HK-2 (cell line): ENCODE measurements around the gene DCDC1.

Experiments
- DNase-seq: peaks from one replicate; pipeline ENCODE4 v3.0.0-alpha.2; 2018; ENCODE audit not compliant: unreplicated experiment

DCDC1 gene

GRCh38 chr11:31237819-31238760, 131.4 kb downstream of the DCDC1 start:
- no peak for DNase-seq

DNA sequence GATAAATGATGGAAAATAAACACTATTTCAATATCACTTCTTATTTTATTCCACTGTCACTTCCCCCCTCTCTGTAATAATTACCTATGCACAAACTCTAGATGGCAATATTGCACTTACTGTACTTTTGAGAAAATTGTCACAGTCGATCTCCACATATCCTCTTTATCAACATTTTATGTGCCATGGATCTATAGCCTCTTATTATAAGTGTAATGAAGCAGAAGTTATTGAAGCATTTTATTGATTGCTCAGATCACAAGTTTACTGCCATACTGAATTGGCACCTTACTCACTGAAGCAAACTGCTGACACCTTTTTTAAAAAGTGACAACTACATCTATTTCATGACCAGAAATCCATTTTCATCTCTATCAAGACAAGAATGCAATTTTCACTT, 133.4 kb downstream of the DCDC1 start:
- DNase-seq: no peak

DNA sequence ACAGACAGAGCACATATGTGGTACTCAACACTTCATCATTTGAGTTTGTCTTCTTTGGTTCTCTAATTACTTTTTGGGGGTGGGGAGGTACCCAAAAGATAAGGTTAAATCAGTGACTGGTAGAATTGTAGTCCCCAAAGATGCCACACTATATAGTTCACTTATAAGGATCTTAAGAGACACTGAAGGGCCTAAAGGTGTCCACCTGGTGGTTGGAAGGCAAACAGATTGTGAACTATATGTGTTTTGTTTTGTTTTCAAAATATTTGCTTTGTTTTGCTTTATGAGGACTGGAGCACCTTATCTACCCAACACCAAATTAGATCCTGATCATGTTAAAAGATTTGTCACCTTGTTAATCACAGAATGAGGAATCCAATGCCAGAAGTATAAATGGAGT, 136.1 kb downstream of the DCDC1 start:
- DNase-seq: no peak

DNA sequence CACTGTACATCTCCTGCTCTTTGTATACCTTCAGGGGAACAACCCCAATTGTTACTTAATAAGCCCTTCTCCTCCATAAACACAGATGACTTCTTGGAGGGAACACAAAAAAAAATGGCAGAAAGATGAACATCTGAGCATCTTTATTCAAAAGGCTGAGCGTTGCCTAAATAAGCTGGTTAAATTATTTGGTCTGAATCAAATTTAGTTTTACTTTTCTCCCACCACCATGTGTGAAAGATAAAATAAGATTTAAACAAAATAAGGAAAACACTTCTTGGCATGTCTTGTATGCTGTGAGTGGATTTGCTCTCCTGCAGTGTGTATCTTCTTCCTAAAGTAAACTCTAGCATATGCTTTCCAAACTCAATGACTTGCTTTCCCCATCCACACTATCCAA, 137.9 kb downstream of the DCDC1 start:
- DNase-seq: no peak

- no peak for DNase-seq
Measured at GRCh38 chr11:31218847-31219246, 150.7 kb downstream of the DCDC1 start.

GRCh38 chr11:31214372-31214771, 155.2 kb downstream of the DCDC1 start:
- DNase-seq: no peak

DNA sequence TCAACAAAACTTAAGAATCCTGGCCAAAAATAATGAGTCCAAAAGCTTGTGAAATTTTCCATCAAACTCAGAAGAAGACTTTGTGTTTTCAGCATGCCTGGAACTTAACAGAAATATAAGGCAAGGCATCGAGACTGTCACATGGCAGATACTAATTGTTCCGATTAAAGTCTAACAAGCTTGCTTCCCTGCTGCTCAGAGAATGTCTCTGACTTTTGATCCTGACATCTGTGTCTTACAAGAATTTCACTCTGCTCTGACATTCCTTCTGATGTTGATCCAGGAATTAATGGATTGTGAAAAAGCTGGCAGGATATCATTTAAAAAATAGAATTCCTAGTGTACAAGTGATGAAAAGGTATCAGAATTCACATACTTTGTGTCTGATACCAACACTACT, 170.2 kb downstream of the DCDC1 start:
- no peak for DNase-seq

DNA sequence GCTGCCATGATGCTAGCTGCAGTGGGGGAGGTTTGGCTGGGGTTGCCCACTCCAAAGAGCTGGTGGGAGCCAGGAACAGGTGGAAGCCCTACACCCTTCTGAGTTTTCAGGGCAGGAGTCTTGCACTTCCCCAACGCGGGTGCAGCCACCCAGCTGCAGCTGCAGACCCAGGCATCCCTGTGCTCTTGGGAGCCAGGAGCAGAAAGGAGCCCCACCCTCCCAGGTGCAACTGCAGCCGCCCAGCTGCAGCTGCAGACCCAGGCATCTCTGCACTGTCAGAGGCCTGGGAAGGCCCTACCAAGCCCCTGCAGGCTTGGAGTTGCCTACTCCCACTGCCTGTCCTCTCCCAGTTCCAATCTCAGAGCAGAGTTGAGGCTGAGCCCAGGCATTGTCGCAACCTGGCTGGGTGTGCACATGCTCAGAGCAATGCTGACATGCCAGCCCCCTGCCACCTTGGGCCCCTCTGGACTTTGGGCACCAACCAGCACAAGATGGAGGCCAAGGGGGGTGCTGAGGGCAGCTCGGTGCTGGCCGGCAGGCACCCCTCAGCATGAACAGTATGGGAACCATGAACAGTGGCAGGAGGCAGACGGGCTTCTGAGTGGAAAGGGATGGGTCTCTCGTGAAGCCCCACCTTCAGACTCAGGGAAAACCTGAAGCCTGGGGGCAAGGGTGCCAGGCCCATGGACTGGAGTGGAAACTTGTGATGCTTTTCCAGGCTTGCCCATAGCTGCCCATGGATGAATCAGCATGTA, 195.4 kb downstream of the DCDC1 start:
- DNase-seq: no peak

DNA sequence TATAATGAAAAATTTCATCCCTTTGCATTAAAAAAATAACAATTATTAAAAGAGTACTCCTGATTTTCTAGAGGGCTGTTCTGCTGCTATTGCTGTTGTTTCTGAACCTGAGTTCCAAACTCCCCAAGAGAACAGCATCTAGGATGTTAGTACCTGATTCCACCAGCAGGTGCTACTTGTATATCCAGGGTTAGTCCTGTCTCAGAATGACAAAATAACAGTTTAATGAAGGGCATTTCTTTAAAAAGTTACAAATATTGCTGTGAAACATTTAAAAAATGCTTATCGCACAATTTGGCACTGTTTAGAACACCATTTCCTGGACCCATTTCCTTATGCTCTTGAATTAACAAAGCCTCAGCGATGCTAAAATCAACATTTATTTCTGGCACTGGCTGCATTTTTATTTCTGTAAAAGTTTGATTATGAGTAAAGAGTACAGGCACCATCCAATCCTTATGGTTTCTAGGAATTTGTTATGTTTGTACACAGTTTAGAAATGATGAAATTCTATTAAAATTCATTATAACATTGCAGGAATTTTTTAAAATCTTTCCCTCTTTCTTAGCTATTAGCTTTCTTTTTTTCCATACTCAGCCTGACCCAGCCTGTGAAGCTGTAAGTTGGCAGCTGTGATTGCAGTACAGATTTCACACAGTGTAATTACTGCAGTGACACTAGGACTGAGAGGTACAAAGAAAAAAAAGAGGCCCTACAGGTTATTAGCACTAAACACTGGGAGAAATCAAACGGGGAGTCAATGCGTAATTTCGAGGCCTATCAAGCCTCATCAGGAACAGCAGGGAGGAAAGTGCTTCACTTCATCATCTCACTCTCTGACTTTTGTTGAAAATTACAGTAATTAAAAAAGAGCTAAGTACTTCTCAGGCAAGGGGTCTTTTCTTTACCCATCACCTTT, 208.8 kb downstream of the DCDC1 start:
- no peak for DNase-seq

DNA sequence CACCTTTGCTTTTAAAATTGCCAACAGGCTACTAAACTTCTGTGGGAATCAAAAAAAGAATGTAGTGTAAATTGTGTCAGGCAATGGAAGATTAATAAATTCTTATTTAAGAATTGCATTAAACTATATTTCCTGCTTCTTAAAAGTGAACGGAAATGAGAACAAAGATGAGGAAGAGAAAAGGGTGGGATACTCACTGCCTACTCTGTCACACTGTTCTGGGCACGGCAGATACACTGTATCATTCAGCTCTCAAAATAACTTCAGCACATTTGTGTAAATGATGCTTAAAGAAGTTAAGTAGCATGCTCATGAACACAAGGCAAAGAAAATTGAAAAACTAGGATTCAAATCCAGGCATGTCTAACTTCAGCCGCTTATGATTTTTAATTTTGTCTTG, 218.7 kb downstream of the DCDC1 start:
- no peak for DNase-seq

DNA sequence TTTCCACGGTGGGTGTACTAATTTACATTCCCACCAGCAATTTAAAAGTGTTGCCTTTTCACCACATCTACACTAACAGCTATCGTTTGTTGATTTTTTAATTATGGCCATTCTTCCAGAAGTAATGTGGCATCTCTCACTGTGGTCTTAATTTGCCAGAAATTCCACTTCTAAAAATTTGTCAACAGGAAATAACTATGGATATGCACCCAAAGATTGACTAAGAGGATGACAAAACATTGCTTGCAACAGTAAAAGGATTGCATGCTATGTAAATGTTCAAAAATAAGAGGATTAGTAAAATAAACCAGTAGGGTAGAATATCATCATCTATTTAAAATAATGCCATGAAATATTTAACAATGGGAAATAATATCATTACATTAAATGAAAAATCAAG, 219.5 kb downstream of the DCDC1 start:
- no peak for DNase-seq

GRCh38 chr11:31141789-31142188, 227.8 kb downstream of the DCDC1 start:
- no peak for DNase-seq

DNA sequence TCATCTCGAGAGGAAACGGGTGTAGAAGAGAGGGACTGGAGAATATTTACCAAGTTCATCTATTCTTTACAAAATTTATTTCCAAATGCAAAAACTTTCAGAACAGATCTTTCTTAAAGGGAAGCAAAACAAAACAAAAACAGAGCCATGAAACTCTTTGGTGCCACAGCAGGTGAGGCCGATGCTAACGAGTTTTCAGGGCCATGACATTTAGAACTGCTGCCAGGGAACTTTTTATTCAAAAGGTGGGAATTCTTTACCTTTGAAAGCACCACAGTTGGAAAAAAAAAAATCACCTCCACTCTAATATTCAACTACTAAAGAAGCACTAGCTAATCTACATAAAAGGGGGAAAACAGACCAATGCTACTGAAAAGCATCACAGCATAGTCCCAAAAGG, 230.1 kb downstream of the DCDC1 start:
- DNase-seq: no peak

GRCh38 chr11:31132531-31133421, 236.8 kb downstream of the DCDC1 start:
- no peak for DNase-seq

DNA sequence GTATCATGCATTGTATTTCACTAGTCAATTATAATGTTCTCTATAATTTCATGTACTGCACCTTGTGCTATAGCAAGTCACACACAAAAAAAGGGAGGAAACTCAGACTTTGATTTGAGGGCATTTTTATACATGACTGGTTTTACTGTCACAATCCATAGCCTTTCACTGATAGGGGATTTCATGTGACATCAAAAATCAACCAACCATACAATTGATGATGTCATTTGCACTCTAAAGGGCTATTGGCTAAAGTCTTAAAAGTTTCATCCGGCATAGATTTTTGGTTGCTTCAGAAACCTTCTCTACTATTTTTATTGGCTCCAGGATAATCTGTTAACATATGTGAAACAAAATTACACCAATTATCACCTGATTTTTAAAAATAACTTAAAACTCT, 237.8 kb downstream of the DCDC1 start:
- DNase-seq: no peak

- DNase-seq: no peak
Measured at GRCh38 chr11:31127290-31127689, 242.2 kb downstream of the DCDC1 start.

- no peak for DNase-seq
Measured at GRCh38 chr11:31120428-31120827, 249.1 kb downstream of the DCDC1 start.

- no peak for DNase-seq
Measured at GRCh38 chr11:31118566-31118965, 251.0 kb downstream of the DCDC1 start.

DNA sequence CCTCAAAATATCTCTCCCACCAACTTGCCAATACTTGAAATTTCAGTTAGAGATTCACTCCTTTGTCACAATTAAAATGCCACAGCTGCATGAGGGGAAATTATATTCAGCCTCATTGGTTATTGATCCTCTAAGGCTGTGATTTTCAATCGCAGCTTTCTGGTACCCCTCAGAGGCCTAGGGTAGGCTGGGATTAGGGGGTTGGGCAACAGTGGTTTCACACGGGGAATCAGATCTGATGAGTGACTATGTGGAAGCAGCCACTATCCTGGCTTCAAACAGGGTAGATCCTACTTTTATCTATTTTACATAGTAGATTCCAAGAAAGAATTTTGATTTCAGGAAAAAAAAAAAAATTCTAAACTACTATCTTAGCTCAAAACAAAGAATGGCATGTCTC, 252.5 kb downstream of the DCDC1 start:
- DNase-seq: no peak

DNA sequence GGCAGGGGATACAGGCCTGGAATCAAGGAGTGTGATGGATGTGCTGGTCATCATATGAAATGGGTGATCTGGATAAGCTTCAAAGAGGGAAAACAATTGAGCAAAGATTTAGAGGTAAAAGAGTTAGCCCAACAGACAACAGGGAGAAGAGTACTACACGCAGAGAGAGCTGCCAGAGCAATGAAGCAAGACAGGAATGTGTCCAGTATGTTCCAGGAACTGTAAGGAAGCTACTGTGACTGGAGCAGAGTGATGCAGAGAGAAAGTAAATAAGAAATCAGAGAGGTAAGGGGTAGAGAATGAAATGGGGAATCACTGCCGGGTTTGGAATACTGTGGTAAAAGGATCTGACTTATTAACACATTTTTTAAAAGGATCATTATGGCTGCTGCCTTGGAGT, 255.1 kb downstream of the DCDC1 start:
- no peak for DNase-seq

- DNase-seq: no peak
Measured at GRCh38 chr11:31110830-31111229, 258.7 kb downstream of the DCDC1 start.
